Measurements from ENCODE around the gene CCDC85C.

DNA sequence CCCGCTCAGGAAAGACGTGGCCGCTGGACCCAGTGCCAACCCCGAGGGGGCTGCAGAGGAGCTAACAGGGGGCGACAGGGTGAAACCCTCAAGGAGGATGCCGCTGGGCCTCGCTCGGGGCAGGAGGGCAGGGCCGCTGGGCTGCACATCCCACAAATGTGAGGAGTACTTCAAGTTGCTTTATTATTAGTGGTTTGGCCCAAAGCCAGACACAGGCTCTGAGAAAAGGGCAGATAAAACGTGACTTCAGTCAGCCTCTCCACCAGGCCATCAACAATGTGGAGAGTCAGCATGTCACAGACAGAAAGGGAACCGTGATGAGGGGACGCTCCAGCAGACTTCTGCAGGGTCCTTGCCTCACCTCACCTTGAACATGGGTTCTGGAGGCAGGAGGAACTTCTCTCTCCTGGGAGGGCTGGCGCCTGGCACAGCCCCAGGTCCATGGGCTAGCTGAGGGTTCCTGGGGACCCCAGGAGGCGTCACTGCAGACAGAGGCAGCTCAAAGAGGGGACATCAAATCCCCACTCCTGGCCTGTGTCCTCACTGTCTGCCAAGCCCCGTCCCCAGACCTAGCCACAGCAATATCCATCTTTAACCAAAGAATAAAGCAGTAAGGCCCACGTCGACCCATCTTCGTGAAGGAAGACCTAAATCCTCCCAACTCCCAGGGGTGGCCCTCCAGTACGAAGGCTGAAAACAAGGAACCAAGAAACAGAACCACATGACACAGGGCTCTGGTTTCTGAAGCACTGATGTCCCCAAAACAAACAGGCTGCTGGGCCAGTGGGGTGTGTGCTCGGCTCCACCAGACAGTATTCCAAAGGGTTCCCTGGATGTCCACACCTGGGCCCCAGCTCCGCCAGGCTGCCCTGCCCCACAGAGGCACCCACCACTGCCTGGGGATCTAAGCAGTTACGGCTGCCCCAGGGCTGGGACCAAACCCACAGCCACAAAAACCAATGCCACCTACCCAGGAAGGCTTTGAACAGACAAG, 35.1 kb downstream of the CCDC85C start:
- no peak for TF ChIP-seq POLR2A (IDR thresholded peaks at IDR 0.05; ENCODE audit: low read depth, low read length)
- TF ChIP-seq TAF1 (IDR thresholded peaks at IDR 0.05; ENCODE audit: low read depth, low read length): no peak
- no peak for TF ChIP-seq POLR2AphosphoS5 (IDR thresholded peaks at IDR 0.05; ENCODE audit: low read depth, low read length)

All from GM12891 (cell line).